COR-L47 (cell line): ENCODE measurements around the gene ZNF141.
"Not testable (repeated sequence)": the region's sequence is repeated elsewhere in the genome, so short reads cannot be mapped to it uniquely, and the experiment has no call there.

ENCODE experiments used
- DNase-seq: peaks from one replicate; lab custom pipeline; 2025; lab: John Stamatoyannopoulos, UW

Gene ZNF141

DNA sequence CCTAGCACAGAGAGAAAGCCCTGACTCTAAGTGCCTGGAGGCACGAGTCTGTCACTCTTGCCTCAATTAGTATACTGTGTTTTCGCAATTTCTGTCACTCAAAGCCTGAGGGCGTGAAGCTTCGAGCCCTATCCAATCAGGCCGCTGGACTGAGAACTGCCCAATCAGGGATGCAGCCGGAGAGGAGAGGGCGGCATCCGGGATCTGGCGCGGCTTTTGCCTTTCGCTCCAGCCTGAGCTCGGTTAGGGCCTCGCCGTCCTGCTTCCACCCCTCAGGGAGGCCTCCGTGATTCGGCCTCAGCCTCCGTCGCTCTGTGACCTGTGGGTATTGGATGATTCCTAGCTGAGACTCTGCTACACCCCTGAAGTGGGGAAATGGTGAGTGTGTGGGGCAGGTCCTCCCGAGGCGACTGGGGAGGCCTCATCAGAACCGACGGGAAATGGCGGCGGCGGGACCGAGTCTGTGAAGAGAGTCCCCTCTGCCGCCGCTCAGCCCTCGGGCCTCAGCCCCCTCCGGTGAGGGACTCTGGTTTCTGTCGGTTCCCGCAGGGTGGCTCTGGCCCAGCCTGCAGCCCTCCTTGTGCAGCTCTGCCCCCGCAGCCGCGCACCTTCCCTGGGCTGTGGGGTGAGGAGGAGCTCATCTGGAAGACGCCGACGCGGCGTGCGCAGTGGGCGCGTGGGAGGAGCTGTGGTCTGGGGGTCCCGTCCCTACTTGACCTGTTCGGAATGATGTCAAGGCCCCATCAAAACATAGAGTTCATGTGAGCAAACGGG lies 48.5 kb downstream of the ZNF141 start:
- DNase-seq: no peak

GRCh38 chr4:386708-387105 lies 49.1 kb downstream of the ZNF141 start:
- DNase-seq: no peak

DNA sequence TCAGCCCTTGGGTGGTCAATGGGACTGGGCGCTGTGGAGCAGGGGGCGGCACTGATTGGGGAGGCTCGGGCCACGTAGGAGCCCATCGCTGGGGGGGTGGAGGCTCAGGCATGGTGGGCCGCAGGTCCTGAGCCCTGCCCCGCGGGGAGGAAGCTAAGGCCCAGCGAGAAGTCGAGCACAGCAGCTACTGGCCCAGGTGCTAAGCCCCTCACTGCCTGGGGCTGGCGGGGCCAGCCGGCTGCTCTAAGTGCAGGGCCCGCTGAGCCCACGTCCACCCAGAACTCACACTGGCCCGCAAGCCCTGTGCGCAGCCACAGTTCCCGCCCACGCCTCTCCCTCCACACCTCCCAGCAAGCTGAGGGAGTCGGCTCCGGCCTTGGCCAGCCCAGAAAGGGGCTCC lies 66.4 kb downstream of the ZNF141 start:
- no peak for DNase-seq

GRCh38 chr4:408321-408720 lies 70.7 kb downstream of the ZNF141 start:
- not testable (repeated sequence) for DNase-seq

GRCh38 chr4:422587-422986 lies 85.0 kb downstream of the ZNF141 start:
- DNase-seq: no peak
